ENCODE measurements around the gene PDP2.

DNA sequence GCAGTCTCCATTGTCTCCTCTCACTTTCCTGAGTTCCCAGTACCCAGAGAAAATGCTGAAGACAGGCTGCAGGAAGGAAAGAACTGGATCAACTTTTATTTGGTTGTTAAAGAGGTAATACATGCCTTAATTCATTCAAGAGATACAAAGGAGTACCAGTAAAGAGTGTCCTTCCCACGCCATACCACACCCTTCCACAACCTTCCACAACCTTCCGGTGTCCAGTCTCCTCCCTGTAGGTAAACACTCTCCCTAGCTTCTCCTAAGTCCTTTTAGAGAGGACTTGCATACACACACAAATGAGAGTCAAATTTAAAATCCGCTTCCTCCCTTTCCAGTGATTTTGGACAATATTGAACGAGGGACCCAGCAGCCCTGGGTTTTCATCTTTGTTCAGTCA, 38.9 kb upstream of the PDP2 start:
- TF ChIP-seq ZNF24 (IDR thresholded peaks at IDR 0.05) = no peak
- no peak for TF ChIP-seq EGR1 (IDR thresholded peaks at IDR 0.05; ENCODE audit: borderline replicate concordance in 1 of 2, low read depth in 2 of 2, low read length in 2 of 2)
- TF ChIP-seq, protein P1, sequence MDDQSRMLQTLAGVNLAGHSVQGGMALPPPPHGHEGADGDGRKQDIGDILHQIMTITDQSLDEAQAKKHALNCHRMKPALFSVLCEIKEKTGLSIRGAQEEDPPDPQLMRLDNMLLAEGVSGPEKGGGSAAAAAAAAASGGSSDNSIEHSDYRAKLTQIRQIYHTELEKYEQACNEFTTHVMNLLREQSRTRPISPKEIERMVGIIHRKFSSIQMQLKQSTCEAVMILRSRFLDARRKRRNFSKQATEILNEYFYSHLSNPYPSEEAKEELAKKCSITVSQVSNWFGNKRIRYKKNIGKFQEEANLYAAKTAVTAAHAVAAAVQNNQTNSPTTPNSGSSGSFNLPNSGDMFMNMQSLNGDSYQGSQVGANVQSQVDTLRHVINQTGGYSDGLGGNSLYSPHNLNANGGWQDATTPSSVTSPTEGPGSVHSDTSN (IDR thresholded peaks at IDR 0.05; ENCODE audit: insufficient replicate concordance, low read depth, low read length) = no peak
- no peak for TF ChIP-seq ZSCAN29 (IDR thresholded peaks at IDR 0.05)
- TF ChIP-seq, protein P2, sequence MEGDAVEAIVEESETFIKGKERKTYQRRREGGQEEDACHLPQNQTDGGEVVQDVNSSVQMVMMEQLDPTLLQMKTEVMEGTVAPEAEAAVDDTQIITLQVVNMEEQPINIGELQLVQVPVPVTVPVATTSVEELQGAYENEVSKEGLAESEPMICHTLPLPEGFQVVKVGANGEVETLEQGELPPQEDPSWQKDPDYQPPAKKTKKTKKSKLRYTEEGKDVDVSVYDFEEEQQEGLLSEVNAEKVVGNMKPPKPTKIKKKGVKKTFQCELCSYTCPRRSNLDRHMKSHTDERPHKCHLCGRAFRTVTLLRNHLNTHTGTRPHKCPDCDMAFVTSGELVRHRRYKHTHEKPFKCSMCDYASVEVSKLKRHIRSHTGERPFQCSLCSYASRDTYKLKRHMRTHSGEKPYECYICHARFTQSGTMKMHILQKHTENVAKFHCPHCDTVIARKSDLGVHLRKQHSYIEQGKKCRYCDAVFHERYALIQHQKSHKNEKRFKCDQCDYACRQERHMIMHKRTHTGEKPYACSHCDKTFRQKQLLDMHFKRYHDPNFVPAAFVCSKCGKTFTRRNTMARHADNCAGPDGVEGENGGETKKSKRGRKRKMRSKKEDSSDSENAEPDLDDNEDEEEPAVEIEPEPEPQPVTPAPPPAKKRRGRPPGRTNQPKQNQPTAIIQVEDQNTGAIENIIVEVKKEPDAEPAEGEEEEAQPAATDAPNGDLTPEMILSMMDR (IDR thresholded peaks at IDR 0.05 in 2 of 3, conservative IDR thresholded peaks at IDR 0.05 in 1 of 3; ENCODE audit: control insufficient read depth in 2 of 3, extremely low read depth in 1 of 3, insufficient read depth in 1 of 3, low read depth in 3 of 3, low read length in 3 of 3) = no peak
- no peak for TF ChIP-seq HDAC6 (IDR thresholded peaks at IDR 0.05; ENCODE audit: unreplicated experiment)
- no peak for TF ChIP-seq CREM (IDR thresholded peaks at IDR 0.05; ENCODE audit: low read depth)
- no peak for TF ChIP-seq EP300 (IDR thresholded peaks at IDR 0.05; ENCODE audit: borderline replicate concordance in 1 of 2, control insufficient read depth in 1 of 2, low read depth in 2 of 2, low read length in 2 of 2)
- no peak for TF ChIP-seq MTA3 (IDR thresholded peaks at IDR 0.05; ENCODE audit: borderline replicate concordance, low read length)
- no peak for TF ChIP-seq GABPA (IDR thresholded peaks at IDR 0.05; ENCODE audit: low read depth)
- no peak for TF ChIP-seq POLR2A (IDR thresholded peaks at IDR 0.05; ENCODE audit: low read depth, low read length)
- no peak for TF ChIP-seq NR2C2 (IDR thresholded peaks at IDR 0.05; ENCODE audit: borderline replicate concordance, control insufficient read depth, insufficient read length, low read depth)
- TF ChIP-seq, protein P3, sequence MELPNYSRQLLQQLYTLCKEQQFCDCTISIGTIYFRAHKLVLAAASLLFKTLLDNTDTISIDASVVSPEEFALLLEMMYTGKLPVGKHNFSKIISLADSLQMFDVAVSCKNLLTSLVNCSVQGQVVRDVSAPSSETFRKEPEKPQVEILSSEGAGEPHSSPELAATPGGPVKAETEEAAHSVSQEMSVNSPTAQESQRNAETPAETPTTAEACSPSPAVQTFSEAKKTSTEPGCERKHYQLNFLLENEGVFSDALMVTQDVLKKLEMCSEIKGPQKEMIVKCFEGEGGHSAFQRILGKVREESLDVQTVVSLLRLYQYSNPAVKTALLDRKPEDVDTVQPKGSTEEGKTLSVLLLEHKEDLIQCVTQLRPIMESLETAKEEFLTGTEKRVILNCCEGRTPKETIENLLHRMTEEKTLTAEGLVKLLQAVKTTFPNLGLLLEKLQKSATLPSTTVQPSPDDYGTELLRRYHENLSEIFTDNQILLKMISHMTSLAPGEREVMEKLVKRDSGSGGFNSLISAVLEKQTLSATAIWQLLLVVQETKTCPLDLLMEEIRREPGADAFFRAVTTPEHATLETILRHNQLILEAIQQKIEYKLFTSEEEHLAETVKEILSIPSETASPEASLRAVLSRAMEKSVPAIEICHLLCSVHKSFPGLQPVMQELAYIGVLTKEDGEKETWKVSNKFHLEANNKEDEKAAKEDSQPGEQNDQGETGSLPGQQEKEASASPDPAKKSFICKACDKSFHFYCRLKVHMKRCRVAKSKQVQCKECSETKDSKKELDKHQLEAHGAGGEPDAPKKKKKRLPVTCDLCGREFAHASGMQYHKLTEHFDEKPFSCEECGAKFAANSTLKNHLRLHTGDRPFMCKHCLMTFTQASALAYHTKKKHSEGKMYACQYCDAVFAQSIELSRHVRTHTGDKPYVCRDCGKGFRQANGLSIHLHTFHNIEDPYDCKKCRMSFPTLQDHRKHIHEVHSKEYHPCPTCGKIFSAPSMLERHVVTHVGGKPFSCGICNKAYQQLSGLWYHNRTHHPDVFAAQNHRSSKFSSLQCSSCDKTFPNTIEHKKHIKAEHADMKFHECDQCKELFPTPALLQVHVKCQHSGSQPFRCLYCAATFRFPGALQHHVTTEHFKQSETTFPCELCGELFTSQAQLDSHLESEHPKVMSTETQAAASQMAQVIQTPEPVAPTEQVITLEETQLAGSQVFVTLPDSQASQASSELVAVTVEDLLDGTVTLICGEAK (IDR thresholded peaks at IDR 0.05; ENCODE audit: borderline replicate concordance) = no peak
- TF ChIP-seq NRF1 (conservative IDR thresholded peaks at IDR 0.05; ENCODE audit: low read depth, low read length) = no peak

Measured in GM12878 (cell line).